HEK293 (cell line): ENCODE results near the gene RECK.

Experiments used
- ZNF558 ChIP-seq: fragments of 450-650 bp; formaldehyde crosslinking; IDR thresholded peaks from 2 replicates; pipeline ENCODE4 v1.5.1; 2016; ENCODE audit warnings: missing biosample characterization, missing genetic modification characterization
- ZNF610 ChIP-seq: fragments of 450-650 bp; formaldehyde crosslinking; IDR thresholded peaks from 2 replicates; pipeline ENCODE4 v1.5.1; 2016; ENCODE audit warnings: missing biosample characterization, missing genetic modification characterization, borderline replicate concordance
- TF ChIP-seq, protein P1 (sequence below): fragments of 450-650 bp; formaldehyde crosslinking; IDR thresholded peaks from 2 replicates; pipeline ENCODE4 v1.5.1; 2016; ENCODE audit warnings: missing biosample characterization, missing genetic modification characterization
- TF ChIP-seq, protein P2 (sequence below): IDR thresholded peaks from 2 replicates; pipeline ENCODE4 v1.6.1; 2011; ENCODE audit warnings: mild to moderate bottlenecking, low read depth, low read length, borderline replicate concordance
- TF ChIP-seq, protein P3 (sequence below): fragments of 450-650 bp; formaldehyde crosslinking; IDR thresholded peaks from 2 replicates; pipeline ENCODE4 v1.5.1; 2016; ENCODE audit warnings: missing biosample characterization, missing genetic modification characterization
- TF ChIP-seq, protein P4 (sequence below): fragments of 450-650 bp; formaldehyde crosslinking; IDR thresholded peaks from 2 replicates; pipeline ENCODE4 v1.5.1; 2016; ENCODE audit warnings: missing biosample characterization, missing genetic modification characterization
- TF ChIP-seq, protein P5 (sequence below): fragments of 450-650 bp; formaldehyde crosslinking; IDR thresholded peaks from 2 replicates; pipeline ENCODE4 v1.5.1; 2017; ENCODE audit warnings: missing biosample characterization, missing genetic modification characterization
- TF ChIP-seq, protein P6 (sequence below): fragments of 450-650 bp; formaldehyde crosslinking; IDR thresholded peaks from 2 replicates; pipeline ENCODE4 v1.5.1; 2016; ENCODE audit warnings: missing biosample characterization, missing genetic modification characterization
- TF ChIP-seq, protein P7 (sequence below): fragments of 450-650 bp; formaldehyde crosslinking; IDR thresholded peaks from 2 replicates; pipeline ENCODE4 v1.5.1; 2017; ENCODE audit warnings: missing biosample characterization, mild to moderate bottlenecking, missing genetic modification characterization, moderate library complexity

DNA sequence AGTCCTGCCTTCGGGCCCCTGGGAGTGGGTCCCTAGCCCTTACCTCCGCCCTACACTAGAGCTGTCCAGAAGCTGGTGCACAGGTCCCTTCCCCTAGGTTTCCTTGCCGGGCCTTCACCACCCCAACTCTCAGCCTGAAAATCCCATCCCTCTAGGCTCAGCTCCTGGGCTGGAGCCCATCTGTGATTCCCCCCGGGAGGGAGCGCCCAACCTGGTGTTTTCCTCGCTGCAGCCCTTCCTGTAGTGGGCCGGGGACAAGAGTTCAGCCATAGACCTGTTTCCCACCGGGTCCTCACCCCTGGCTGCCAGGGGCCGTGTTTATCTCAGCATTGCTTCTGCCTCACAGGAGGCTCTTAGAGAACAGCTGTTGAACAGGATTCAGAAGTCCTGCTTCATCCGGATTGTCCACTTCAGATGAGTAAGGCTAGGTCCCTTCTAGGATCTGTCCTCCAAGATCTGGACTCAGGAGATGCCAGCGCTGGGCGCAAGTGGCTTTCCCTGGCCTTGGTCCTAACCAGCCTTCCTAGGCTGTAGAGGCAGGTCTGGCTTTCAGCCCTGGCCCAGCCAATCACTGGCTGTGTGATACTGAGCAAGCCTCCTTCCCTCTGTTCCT lies 100.8 kb downstream of the RECK start:
- TF ChIP-seq ZNF610 (no peak), ZNF558 (tag by site-specific recombination) (no peak)
- TF ChIP-seq, protein P1, sequence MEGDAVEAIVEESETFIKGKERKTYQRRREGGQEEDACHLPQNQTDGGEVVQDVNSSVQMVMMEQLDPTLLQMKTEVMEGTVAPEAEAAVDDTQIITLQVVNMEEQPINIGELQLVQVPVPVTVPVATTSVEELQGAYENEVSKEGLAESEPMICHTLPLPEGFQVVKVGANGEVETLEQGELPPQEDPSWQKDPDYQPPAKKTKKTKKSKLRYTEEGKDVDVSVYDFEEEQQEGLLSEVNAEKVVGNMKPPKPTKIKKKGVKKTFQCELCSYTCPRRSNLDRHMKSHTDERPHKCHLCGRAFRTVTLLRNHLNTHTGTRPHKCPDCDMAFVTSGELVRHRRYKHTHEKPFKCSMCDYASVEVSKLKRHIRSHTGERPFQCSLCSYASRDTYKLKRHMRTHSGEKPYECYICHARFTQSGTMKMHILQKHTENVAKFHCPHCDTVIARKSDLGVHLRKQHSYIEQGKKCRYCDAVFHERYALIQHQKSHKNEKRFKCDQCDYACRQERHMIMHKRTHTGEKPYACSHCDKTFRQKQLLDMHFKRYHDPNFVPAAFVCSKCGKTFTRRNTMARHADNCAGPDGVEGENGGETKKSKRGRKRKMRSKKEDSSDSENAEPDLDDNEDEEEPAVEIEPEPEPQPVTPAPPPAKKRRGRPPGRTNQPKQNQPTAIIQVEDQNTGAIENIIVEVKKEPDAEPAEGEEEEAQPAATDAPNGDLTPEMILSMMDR (tag by site-specific recombination), result no peak
- TF ChIP-seq, protein P2, sequence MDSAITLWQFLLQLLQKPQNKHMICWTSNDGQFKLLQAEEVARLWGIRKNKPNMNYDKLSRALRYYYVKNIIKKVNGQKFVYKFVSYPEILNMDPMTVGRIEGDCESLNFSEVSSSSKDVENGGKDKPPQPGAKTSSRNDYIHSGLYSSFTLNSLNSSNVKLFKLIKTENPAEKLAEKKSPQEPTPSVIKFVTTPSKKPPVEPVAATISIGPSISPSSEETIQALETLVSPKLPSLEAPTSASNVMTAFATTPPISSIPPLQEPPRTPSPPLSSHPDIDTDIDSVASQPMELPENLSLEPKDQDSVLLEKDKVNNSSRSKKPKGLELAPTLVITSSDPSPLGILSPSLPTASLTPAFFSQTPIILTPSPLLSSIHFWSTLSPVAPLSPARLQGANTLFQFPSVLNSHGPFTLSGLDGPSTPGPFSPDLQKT, result no peak
- TF ChIP-seq, protein P3, sequence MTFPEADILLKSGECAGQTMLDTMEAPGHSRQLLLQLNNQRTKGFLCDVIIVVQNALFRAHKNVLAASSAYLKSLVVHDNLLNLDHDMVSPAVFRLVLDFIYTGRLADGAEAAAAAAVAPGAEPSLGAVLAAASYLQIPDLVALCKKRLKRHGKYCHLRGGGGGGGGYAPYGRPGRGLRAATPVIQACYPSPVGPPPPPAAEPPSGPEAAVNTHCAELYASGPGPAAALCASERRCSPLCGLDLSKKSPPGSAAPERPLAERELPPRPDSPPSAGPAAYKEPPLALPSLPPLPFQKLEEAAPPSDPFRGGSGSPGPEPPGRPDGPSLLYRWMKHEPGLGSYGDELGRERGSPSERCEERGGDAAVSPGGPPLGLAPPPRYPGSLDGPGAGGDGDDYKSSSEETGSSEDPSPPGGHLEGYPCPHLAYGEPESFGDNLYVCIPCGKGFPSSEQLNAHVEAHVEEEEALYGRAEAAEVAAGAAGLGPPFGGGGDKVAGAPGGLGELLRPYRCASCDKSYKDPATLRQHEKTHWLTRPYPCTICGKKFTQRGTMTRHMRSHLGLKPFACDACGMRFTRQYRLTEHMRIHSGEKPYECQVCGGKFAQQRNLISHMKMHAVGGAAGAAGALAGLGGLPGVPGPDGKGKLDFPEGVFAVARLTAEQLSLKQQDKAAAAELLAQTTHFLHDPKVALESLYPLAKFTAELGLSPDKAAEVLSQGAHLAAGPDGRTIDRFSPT (tag by site-specific recombination), result no peak
- TF ChIP-seq, protein P4, sequence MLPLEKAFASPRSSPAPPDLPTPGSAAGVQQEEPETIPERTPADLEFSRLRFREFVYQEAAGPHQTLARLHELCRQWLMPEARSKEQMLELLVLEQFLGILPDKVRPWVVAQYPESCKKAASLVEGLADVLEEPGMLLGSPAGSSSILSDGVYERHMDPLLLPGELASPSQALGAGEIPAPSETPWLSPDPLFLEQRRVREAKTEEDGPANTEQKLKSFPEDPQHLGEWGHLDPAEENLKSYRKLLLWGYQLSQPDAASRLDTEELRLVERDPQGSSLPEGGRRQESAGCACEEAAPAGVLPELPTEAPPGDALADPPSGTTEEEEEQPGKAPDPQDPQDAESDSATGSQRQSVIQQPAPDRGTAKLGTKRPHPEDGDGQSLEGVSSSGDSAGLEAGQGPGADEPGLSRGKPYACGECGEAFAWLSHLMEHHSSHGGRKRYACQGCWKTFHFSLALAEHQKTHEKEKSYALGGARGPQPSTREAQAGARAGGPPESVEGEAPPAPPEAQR (tag by site-specific recombination), result no peak
- TF ChIP-seq, protein P5, sequence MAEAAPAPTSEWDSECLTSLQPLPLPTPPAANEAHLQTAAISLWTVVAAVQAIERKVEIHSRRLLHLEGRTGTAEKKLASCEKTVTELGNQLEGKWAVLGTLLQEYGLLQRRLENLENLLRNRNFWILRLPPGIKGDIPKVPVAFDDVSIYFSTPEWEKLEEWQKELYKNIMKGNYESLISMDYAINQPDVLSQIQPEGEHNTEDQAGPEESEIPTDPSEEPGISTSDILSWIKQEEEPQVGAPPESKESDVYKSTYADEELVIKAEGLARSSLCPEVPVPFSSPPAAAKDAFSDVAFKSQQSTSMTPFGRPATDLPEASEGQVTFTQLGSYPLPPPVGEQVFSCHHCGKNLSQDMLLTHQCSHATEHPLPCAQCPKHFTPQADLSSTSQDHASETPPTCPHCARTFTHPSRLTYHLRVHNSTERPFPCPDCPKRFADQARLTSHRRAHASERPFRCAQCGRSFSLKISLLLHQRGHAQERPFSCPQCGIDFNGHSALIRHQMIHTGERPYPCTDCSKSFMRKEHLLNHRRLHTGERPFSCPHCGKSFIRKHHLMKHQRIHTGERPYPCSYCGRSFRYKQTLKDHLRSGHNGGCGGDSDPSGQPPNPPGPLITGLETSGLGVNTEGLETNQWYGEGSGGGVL (tag by site-specific recombination), result no peak
- TF ChIP-seq, protein P6, sequence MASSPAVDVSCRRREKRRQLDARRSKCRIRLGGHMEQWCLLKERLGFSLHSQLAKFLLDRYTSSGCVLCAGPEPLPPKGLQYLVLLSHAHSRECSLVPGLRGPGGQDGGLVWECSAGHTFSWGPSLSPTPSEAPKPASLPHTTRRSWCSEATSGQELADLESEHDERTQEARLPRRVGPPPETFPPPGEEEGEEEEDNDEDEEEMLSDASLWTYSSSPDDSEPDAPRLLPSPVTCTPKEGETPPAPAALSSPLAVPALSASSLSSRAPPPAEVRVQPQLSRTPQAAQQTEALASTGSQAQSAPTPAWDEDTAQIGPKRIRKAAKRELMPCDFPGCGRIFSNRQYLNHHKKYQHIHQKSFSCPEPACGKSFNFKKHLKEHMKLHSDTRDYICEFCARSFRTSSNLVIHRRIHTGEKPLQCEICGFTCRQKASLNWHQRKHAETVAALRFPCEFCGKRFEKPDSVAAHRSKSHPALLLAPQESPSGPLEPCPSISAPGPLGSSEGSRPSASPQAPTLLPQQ, result no peak
- TF ChIP-seq, protein P7, sequence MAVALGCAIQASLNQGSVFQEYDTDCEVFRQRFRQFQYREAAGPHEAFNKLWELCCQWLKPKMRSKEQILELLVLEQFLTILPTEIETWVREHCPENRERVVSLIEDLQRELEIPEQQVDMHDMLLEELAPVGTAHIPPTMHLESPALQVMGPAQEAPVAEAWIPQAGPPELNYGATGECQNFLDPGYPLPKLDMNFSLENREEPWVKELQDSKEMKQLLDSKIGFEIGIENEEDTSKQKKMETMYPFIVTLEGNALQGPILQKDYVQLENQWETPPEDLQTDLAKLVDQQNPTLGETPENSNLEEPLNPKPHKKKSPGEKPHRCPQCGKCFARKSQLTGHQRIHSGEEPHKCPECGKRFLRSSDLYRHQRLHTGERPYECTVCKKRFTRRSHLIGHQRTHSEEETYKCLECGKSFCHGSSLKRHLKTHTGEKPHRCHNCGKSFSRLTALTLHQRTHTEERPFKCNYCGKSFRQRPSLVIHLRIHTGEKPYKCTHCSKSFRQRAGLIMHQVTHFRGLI (tag by site-specific recombination), result no peak
